ENCODE data around the gene BTBD19. TPM values are rescaled to one million over a fixed set of nuclear protein-coding genes. Genes with fewer than 3 reads are reported as not detected.
"Not testable (repeated sequence)": the region's sequence is repeated elsewhere in the genome, so short reads cannot be mapped to it uniquely, and the experiment has no call there.

Gene BTBD19
- total RNA-seq, 2 experiments from 2014 or later, result 4.5 to 8.8 TPM

DNA sequence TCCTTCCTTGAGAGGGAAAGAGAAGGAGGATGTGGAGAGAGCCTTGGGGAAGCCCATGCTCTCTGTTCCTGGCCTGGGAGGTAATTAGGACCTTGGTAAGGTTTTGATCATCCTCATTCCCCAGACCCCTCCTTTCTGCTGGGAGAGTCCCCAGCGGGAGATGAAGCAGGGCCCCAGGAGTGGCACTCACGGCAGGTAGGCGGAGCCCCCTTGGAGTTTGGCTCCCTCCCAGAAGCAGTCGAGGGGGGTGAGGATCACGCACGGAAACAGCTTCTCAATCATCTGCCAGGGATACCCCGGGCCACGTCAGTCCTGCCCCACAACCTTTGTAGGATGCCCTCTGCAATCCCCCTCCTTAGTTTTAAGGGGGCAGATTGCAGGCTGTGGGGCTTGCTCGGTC is 23.2 kb downstream of the BTBD19 start:
- H3K9me3 Mint-ChIP-seq (ENCODE audit: insufficient read depth), result no peaks in the 10 kb centered on the region
- H3K4me1 Mint-ChIP-seq (ENCODE audit: low read depth), result peaks cover 8% of the 10 kb centered on the region
- no peak for DNase-seq
- H3K27me3 Mint-ChIP-seq (ENCODE audit: low read depth), result no peaks in the 10 kb centered on the region
- POLR2A ChIA-PET, result interaction anchor here (0.5 to 16.3 kb wide), 7 partner anchors 11 to 651 kb away, joined by 3 to 564 read pairs (median 5); partner anchors contain the start of genes RNU5D-1 and UROD
- no peaks in the 10 kb centered on the region for H3K36me3 Mint-ChIP-seq (ENCODE audit: low read depth)
- H3K27ac Mint-ChIP-seq, result no peak overlapping the region
- CTCF ChIA-PET, result interaction anchor here (0.9 to 1.7 kb wide), 2 partner anchors 10 to 33 kb away, joined by 3 to 5 read pairs; no protein-coding TSS in a partner anchor
- H3K4me3 Mint-ChIP-seq, result no peak overlapping the region
- ATAC-seq, result no peak

DNA sequence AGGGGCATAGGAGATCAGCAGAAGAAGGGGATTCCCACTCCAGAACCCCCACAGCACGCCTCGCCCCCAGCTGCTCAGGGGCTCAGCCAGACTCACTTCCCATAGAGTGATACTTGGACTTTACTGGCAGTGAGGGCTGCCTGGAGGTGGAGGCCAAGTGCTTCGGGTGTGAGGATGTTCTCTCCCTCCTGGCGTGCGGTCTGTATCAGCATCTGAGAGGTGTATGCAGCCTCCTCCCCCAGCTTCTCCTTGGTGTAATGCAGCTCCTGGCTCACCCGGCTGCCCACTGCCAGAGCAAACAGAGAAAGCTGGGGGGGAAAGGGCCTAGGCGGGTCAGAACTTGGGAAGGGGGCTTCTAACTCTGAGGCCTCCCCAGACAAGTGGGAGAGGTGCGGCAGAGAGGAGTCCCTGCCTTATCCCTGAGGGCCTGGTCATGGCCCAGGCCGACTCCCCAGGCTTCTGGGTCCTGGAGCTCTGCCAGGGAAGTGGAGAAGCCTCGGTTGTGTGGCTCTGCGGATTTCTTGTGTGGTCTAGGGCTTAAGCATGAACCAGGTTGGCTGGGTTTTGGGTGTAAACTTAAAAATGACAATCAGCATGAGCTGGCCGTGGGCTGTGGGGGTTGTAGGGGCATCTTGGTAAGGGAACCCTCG is 23.9 kb downstream of the BTBD19 start:
- Mint-ChIP-seq H3K27me3 (ENCODE audit: low read depth) (no peaks in the 10 kb centered on the region), H3K4me1 (ENCODE audit: low read depth) (peaks cover 8% of the 10 kb centered on the region), H3K4me3 (no peak overlapping the region), H3K36me3 (ENCODE audit: low read depth) (no peaks in the 10 kb centered on the region), H3K9me3 (ENCODE audit: insufficient read depth) (no peaks in the 10 kb centered on the region), H3K27ac (peak overlapping the region; percentile 52)
- POLR2A ChIA-PET, result interaction anchor here (0.5 to 16.3 kb wide), 4 partner anchors 12 to 650 kb away, joined by 3 to 564 read pairs (median 17); partner anchors contain the start of gene RNU5D-1
- no peak for DNase-seq
- CTCF ChIA-PET, result interaction anchor here (0.9 to 1.7 kb wide), 4 partner anchors 10 to 34 kb away, joined by 3 to 5 read pairs (median 3); partner anchors contain the start of gene PLK3
- ATAC-seq, result no peak

DNA sequence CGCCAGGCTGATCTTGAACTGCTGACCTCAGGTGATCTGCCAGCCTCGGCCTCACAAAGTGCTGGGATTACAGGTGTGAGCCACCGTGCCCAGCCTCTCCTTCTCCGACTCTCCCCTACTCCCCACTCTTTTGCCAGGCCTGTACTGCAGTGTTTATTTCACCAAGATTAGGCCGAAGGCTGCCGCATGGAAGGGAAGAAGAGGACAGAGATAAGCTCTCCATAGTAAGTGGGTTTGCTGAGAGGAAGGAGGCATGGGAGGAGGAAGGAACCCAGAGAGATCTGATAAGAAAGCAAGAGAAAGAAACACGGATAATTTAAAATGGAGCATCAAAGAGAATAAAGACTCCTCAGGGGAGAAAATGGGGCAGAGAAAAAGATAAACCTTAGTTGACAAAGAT is 26.0 kb downstream of the BTBD19 start:
- no peak overlapping the region for H3K4me3 Mint-ChIP-seq
- DNase-seq (no peak), ATAC-seq (no peak)
- no peak overlapping the region for H3K27ac Mint-ChIP-seq
- H3K27me3 Mint-ChIP-seq (ENCODE audit: low read depth), result no peaks in the 10 kb centered on the region
- ChIA-PET CTCF (interaction anchor here (1.0 to 3.0 kb wide), 4 partner anchors 12 to 180 kb away, joined by 3 to 24 read pairs (median 6); partner anchors contain the start of genes HECTD3 and UROD), POLR2A (interaction anchor here (5.0 kb wide), 1 partner anchor 14 kb away, joined by 31 read pairs; no protein-coding TSS in a partner anchor)
- no peaks in the 10 kb centered on the region for H3K36me3 Mint-ChIP-seq (ENCODE audit: low read depth)
- peaks cover 8% of the 10 kb centered on the region for H3K4me1 Mint-ChIP-seq (ENCODE audit: low read depth)
- H3K9me3 Mint-ChIP-seq (ENCODE audit: insufficient read depth), result no peaks in the 10 kb centered on the region

DNA sequence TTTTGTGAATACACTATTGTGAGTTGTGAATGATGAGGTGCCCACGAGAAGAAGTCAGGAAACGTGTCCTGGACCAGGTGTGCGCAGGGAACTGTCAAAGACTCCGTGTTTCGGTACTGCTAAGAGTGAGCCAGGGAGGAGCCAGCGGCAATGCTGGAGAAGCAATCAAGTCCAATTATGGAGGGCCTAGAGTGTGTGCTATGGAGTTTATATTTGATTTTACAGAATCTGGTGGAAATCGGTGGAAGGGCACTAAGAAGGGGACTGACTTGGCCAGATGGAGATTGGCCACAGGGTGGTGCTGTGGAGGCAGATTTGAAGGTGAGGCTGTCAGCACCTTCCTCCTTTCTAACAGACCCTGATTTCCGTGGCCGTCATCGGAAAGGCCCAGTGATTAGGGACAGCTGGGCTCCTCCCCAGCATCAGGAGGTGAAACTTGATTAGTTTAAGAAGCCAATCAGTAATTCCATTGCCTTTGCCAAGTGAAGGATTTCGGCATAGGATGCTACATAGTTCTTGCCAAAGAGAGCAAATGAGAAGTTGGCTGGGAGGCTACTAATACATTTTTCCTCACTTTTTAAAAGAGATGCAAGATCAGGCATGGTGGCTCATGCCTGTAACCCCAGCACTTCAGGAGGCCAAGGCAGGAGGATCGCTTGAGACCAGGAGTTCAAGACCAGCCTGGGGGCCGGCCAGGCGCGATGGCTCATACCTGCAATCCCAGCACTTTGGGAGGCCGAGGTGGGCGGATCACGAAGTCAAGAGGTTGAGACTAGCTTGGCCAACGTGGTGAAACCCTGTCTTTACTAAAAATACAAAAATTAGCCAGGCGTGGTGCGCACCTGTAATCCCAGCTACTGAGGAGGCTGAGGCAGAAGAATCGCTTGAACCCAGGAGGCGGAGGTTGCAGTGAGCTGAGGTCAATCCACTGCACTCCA is 27.7 kb downstream of the BTBD19 start:
- peak overlapping the region; percentile 7 for H3K27ac Mint-ChIP-seq
- no peaks in the 10 kb centered on the region for H3K9me3 Mint-ChIP-seq (ENCODE audit: insufficient read depth)
- peaks cover under 1% of the 10 kb centered on the region for H3K27me3 Mint-ChIP-seq (ENCODE audit: low read depth)
- H3K36me3 Mint-ChIP-seq (ENCODE audit: low read depth), result no peaks in the 10 kb centered on the region
- DNase-seq, result peak; percentile 93
- H3K4me3 Mint-ChIP-seq, result no peak overlapping the region
- peak; percentile 95 for ATAC-seq
- POLR2A ChIA-PET, result interaction anchor here (0.6 to 5.0 kb wide), 2 partner anchors 16 to 1380 kb away, joined by 3 to 31 read pairs; no protein-coding TSS in a partner anchor
- CTCF ChIA-PET, result interaction anchor here (0.6 to 3.0 kb wide), 19 partner anchors 9 to 464 kb away, joined by 3 to 24 read pairs (median 4); partner anchors contain the start of genes HECTD3, PLK3 and UROD
- H3K4me1 Mint-ChIP-seq (ENCODE audit: low read depth), result peaks cover 8% of the 10 kb centered on the region

DNA sequence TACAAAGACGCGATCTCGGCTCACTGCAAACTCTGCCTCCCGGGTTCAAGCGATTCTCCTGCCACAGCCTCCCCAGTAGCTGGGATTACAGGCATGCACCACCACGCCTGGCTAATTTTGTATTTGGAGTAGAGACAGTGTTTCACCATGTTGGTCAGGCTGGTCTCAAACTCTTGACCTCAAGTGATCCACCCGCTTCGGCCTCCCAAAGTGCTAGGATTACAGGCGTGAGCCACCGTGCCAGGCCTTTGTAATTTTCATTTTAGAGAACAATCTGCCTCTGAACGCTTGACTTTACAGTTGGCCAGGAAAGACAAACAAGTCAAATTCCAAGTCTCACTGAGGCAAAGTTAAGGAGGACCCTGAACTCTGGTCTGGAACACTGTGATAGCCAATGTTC is 30.0 kb downstream of the BTBD19 start:
- H3K36me3 Mint-ChIP-seq (ENCODE audit: low read depth); ATAC-seq; CTCF ChIA-PET; DNase-seq; H3K4me3 Mint-ChIP-seq; POLR2A ChIA-PET; H3K9me3 Mint-ChIP-seq (ENCODE audit: insufficient read depth); H3K27ac Mint-ChIP-seq: not testable (repeated sequence)
- Mint-ChIP-seq H3K4me1 (ENCODE audit: low read depth) (peaks cover 12% of the 10 kb centered on the region), H3K27me3 (ENCODE audit: low read depth) (peaks cover 12% of the 10 kb centered on the region)

DNA sequence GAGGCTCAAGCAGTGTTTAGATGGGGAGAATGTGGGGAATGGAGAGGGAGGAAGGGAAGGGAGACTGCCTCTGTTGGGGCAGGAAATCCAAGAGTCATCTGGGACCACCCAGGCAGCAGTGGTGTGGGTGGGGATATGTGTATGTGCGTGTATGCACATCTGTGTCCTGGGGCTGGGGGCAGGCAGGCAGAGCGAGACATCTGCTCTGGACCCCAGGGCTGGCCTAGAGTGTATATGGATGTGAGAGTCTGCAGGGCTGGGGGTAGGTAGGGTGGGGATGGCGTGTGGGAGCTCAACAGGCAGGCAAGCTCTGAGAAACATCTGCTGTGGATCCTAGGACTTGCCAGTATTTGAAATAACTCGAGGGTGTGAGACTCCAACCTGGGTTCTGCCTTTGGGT is 31.3 kb downstream of the BTBD19 start:
- POLR2A ChIA-PET, result no interaction called here

DNA sequence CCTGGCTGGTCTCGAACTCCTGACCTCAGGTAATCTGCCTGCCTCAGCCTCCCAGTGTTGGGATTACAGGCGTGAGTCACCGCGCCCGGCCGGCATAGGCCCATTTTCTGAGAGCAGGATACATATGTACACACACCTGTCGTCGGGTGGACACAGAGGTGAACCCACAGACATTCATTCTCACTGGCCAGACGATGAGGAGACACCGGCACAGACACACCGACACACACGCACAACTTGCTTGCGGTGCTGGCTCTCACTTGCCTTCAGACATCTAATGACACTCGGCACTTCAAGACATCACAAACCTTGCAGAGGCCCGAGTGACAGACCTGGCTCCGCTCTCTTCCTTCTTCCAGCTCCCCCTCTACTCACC is 34.2 kb downstream of the BTBD19 start:
- H3K4me1 Mint-ChIP-seq (ENCODE audit: low read depth), result peaks cover 4% of the 10 kb centered on the region
- peak overlapping the region; percentile 65 for H3K4me3 Mint-ChIP-seq
- H3K27ac Mint-ChIP-seq, result no peak overlapping the region
- no peak for DNase-seq
- CTCF ChIA-PET, result interaction anchor here (2.1 kb wide), 1 partner anchor 43 kb away, joined by 5 read pairs; the partner anchor contains the start of gene PLK3
- H3K27me3 Mint-ChIP-seq (ENCODE audit: low read depth), result peaks cover 16% of the 10 kb centered on the region
- POLR2A ChIA-PET, result interaction anchor here (0.6 to 1.0 kb wide), 2 partner anchors 23 to 113 kb away, joined by 4 read pairs; no protein-coding TSS in a partner anchor
- no peaks in the 10 kb centered on the region for H3K9me3 Mint-ChIP-seq (ENCODE audit: insufficient read depth)
- peak; percentile 28 for ATAC-seq
- H3K36me3 Mint-ChIP-seq (ENCODE audit: low read depth), result peaks cover 9% of the 10 kb centered on the region

More for the DNA sequence above, 31.3 kb downstream of the BTBD19 start:
- peaks cover 12% of the 10 kb centered on the region for H3K4me1 Mint-ChIP-seq (ENCODE audit: low read depth)
- H3K27me3 Mint-ChIP-seq (ENCODE audit: low read depth), result peaks cover 16% of the 10 kb centered on the region
- peaks cover 5% of the 10 kb centered on the region for H3K36me3 Mint-ChIP-seq (ENCODE audit: low read depth)
- DNase-seq (no peak), ATAC-seq (no peak)
- H3K27ac Mint-ChIP-seq, result no peak overlapping the region
- H3K9me3 Mint-ChIP-seq (ENCODE audit: insufficient read depth), result no peaks in the 10 kb centered on the region
- CTCF ChIA-PET, result no interaction called here
- no peak overlapping the region for H3K4me3 Mint-ChIP-seq

DNA sequence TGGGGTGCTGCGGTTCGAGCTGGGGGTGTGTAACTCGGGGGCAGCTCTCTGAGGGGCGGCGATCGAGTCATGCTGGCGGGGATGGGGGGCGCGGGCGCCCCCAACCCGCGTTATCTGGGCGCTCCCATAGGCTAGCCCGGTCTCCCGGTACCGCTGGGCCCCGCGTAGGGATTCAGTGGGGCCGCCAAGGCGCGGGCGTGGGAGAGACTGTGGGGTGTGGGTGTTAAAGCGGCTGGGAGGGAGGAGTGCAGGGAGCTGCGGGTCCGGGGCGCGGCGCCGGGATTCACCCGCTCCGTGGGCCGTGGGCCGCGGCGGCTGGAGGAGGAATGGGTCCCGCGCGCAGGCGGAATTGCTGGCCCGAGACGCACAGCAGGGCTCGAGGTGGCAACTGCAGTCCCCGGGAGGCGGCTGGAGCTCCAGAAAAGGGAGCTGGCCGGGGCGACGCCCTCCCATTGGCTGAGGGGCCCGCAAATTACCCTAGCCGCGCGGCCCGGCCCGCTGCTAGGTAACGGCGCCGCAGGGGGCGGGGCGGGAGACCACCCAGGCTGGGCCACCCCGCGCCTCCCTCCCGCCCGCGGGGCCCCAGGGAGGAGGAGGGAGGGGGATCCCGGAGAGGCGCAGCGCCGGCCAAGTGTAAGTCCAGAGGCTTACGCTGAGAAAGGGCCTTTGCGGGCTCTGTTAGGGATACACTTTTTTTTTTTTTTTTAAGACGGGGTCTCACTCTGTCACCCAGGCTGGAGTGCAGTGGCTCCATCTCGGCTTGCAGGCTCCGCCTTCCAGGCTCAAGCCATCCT is 34.7 kb downstream of the BTBD19 start, which contains the start of gene PTCH2:
TSS of gene PTCH2 (minus strand) at position 392 of the 794 bp plus-strand sequence. CDS start at position 71, 321 bp downstream.
- peak; percentile 33 for DNase-seq
- CTCF ChIA-PET, result interaction anchor here (2.1 kb wide), 1 partner anchor 43 kb away, joined by 5 read pairs; the partner anchor contains the start of gene PLK3
- Mint-ChIP-seq H3K36me3 (ENCODE audit: low read depth) (peaks cover 9% of the 10 kb centered on the region), H3K4me3 (peak within 1 kb of the TSS; percentile 65), H3K4me1 (ENCODE audit: low read depth) (peaks cover 4% of the 10 kb centered on the region), H3K27ac (no peak within 1 kb of the TSS), H3K27me3 (ENCODE audit: low read depth) (peaks cover 16% of the 10 kb centered on the region), H3K9me3 (ENCODE audit: insufficient read depth) (no peaks in the 10 kb centered on the region)
- POLR2A ChIA-PET, result interaction anchor here (0.6 to 1.2 kb wide), 3 partner anchors 23 to 114 kb away, joined by 4 to 7 read pairs (median 4); no protein-coding TSS in a partner anchor
- peak; percentile 70 for ATAC-seq

DNA sequence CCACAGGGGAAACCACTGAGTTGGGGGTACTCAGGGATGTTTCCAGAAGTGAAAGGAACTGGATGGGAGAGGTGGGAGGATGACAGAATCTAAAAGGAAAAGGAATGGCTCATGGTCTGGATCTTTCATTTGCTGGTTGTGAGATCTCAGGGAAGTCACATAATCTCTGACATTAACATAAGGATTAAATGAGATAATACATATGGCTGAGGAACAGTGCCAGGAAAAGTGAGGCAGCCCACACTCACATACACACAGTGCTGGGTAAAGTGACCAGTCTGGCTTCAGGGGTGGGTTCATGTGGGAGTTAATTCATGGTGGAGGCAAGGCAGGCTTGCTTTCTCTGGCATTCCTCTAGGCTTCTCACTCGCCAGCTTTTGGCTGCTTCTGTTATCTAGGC is 38.7 kb downstream of the BTBD19 start:
- H3K36me3 Mint-ChIP-seq (ENCODE audit: low read depth), result peaks cover 16% of the 10 kb centered on the region
- ATAC-seq (no peak), DNase-seq (no peak)
- H3K27me3 Mint-ChIP-seq (ENCODE audit: low read depth), result peaks cover 8% of the 10 kb centered on the region
- no peak overlapping the region for H3K4me3 Mint-ChIP-seq
- CTCF ChIA-PET, result interaction anchor here (1.3 kb wide), 1 partner anchor 12 kb away, joined by 3 read pairs; no protein-coding TSS in a partner anchor
- POLR2A ChIA-PET, result no interaction called here
- no peak overlapping the region for H3K27ac Mint-ChIP-seq
- H3K4me1 Mint-ChIP-seq (ENCODE audit: low read depth), result peaks cover 4% of the 10 kb centered on the region
- H3K9me3 Mint-ChIP-seq (ENCODE audit: insufficient read depth), result no peaks in the 10 kb centered on the region

DNA sequence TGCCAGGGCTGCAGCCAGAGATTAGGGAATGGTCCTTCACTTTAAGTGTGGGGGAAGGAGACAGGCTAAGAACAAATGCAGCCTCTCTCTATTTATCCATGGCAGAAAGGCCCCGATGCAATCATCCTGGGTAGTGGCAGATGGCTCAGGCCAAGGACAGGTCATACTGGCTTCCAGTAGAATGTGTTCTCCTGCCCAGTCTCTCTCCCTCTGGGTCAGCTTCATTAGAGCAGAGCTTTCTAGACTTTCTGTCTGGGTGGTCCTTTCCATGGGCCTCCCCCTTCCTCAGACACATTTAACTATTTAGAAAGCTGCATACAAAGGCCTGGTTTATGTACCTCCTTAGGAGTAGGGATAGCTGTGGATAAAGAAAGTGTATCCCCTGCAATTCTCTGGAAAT is 39.5 kb downstream of the BTBD19 start:
- Mint-ChIP-seq H3K4me3 (no peak overlapping the region), H3K27ac (no peak overlapping the region), H3K9me3 (ENCODE audit: insufficient read depth) (no peaks in the 10 kb centered on the region), H3K36me3 (ENCODE audit: low read depth) (peaks cover 16% of the 10 kb centered on the region), H3K4me1 (ENCODE audit: low read depth) (no peaks in the 10 kb centered on the region), H3K27me3 (ENCODE audit: low read depth) (peaks cover 4% of the 10 kb centered on the region)
- ChIA-PET POLR2A (interaction anchor here (0.9 to 1.4 kb wide), 2 partner anchors 28 to 126 kb away, joined by 5 read pairs; no protein-coding TSS in a partner anchor), CTCF (interaction anchor here (1.2 to 1.3 kb wide), 2 partner anchors 13 to 48 kb away, joined by 3 read pairs; partner anchors contain the start of gene PLK3)
- no peak for ATAC-seq
- DNase-seq, result no peak
